HFFc6 (cell line): ENCODE results near the gene A4GNT. TPM values are rescaled to one million over a fixed set of nuclear protein-coding genes. Genes with fewer than 3 reads are reported as not detected.
"Not testable (repeated sequence)": the region's sequence is repeated elsewhere in the genome, so short reads cannot be mapped to it uniquely, and the experiment has no call there.

Experiments used
- DNase-seq: peaks from one replicate; pipeline ENCODE4 v3.0.0-alpha.2; 2018
- H3K27ac Mint-ChIP-seq: 2 replicates; pipeline ENCODE4 v1.8.0; 2020; ENCODE audit warnings: mild to moderate bottlenecking, mixed read lengths
- H3K27me3 Mint-ChIP-seq: 2 replicates; pipeline ENCODE4 v1.8.0; 2021; ENCODE audit warnings: mild to moderate bottlenecking, moderate library complexity, mixed read lengths; ENCODE audit not compliant: insufficient read depth
- H3K36me3 Mint-ChIP-seq: 2 replicates; pipeline ENCODE4 v1.8.0; 2021; ENCODE audit warnings: low read depth, mixed read lengths
- H3K4me1 Mint-ChIP-seq: 2 replicates; pipeline ENCODE4 v1.8.0; 2020; ENCODE audit warnings: low read depth, mixed read lengths
- H3K4me3 Mint-ChIP-seq: 2 replicates; pipeline ENCODE4 v1.8.0; 2020; ENCODE audit warnings: mild to moderate bottlenecking, moderate library complexity, mixed read lengths
- H3K9me3 Mint-ChIP-seq: 2 replicates; pipeline ENCODE4 v1.8.0; 2020; ENCODE audit warnings: mild to moderate bottlenecking, mixed read lengths
- total RNA-seq, 6 experiments: library from RNA; stranded (reverse); fragmentation: NEBNext Ultra II Directional; extraction: Animal tissue kit (Norgen Biotek cat#: 25700); gene quantifications; 2 replicates in 1 of 6; 3 replicates in 5 of 6; pipeline ENCODE4 v1.2.3, GENCODE V29; 2021
- TF ChIP-seq, protein P1 (sequence below): fragments of 200-600 bp; sonication (generic); IDR thresholded peaks from 2 replicates; pipeline ENCODE4 v1.5.0; 2021; ENCODE audit warnings: antibody characterized with exemption, mild to moderate bottlenecking

Gene A4GNT
- total RNA-seq, 6 experiments from 2014 or later: not detected

DNA sequence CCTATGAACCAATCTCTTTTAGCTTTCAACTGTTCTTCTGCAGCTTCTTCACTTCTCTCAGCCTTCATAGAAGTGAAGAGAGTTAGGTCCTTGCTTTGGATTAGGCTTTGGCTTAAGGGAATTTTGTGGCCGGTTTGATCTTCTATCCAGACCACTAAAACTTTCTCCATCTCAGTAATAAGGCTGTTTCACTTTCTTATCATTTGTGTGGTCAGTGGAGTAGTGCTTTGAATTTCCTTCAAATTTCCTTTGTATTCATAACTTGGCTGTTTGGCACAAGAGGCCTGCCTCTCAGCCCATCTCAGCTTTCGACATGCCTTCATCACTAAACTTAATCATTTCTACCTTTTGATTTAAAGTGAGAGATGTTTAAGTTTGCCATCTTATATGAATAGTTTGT lies 38.5 kb downstream of the A4GNT start:
- H3K36me3 Mint-ChIP-seq: peaks cover 39% of the 10 kb centered on the region
- H3K9me3 Mint-ChIP-seq: no peaks in the 10 kb centered on the region
- H3K27ac Mint-ChIP-seq: no peak overlapping the region
- H3K27me3 Mint-ChIP-seq: no peaks in the 10 kb centered on the region
- H3K4me3 Mint-ChIP-seq: no peak overlapping the region
- peaks cover 34% of the 10 kb centered on the region for H3K4me1 Mint-ChIP-seq
- no peak for DNase-seq
- TF ChIP-seq, protein P1, sequence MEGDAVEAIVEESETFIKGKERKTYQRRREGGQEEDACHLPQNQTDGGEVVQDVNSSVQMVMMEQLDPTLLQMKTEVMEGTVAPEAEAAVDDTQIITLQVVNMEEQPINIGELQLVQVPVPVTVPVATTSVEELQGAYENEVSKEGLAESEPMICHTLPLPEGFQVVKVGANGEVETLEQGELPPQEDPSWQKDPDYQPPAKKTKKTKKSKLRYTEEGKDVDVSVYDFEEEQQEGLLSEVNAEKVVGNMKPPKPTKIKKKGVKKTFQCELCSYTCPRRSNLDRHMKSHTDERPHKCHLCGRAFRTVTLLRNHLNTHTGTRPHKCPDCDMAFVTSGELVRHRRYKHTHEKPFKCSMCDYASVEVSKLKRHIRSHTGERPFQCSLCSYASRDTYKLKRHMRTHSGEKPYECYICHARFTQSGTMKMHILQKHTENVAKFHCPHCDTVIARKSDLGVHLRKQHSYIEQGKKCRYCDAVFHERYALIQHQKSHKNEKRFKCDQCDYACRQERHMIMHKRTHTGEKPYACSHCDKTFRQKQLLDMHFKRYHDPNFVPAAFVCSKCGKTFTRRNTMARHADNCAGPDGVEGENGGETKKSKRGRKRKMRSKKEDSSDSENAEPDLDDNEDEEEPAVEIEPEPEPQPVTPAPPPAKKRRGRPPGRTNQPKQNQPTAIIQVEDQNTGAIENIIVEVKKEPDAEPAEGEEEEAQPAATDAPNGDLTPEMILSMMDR: no peak

DNA sequence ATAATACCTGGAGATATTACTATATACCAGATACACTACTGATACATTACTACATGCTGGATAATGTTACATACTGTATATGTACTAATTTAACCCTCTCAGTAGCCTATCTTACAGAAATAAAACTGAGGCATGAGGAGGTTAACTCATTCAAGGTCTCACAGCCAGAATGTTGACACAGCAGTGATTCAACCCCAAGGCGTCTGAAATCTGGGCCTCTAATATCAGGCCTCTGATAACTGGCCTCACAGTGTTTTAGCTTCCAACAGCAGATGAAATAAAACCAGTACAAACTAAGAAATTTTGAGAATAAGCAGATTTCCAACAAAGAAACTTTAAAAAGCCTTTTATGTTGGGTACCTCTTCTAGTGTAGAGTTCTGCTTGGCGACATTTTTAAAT lies 40.2 kb downstream of the A4GNT start:
- no peaks in the 10 kb centered on the region for H3K27me3 Mint-ChIP-seq
- TF ChIP-seq, protein P1: no peak

DNA sequence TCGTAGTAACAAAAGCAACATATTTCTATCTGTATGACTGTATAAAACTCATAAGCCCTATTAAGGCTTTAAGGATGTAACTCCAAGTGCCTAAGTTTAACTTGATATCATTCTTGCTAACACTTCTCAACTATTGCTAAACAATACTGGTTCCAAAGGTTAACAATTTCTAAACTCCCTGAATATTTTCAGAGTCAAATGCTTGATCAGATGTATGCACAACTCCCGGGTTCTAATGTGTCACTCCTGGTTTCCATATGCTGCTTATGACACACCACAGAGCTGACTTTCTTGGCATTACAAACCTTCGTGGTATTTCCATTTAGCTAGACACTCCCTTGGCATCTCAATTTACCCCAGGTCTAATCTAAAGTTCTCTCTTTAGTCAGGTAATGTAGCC lies 43.1 kb downstream of the A4GNT start:
- Mint-ChIP-seq H3K27me3 (peaks cover 2% of the 10 kb centered on the region; the same call in 1 of the 2 replicates), H3K36me3 (peaks cover 59% of the 10 kb centered on the region), H3K27ac (peak overlapping the region; percentile 72), H3K4me3 (no peak overlapping the region), H3K9me3 (no peaks in the 10 kb centered on the region), H3K4me1 (peaks cover 44% of the 10 kb centered on the region)
- TF ChIP-seq, protein P1: no peak
- DNase-seq: peak; percentile 60

More for the DNA sequence above, 40.2 kb downstream of the A4GNT start:
- H3K4me3 Mint-ChIP-seq: 0 out of 2 replicates have a peak overlapping the region, but pooled peaks have one; percentile 20
- peaks cover 56% of the 10 kb centered on the region for H3K36me3 Mint-ChIP-seq
- DNase-seq: peak; percentile 22
- peak overlapping the region; percentile 79 for H3K27ac Mint-ChIP-seq
- H3K4me1 Mint-ChIP-seq: peaks cover 40% of the 10 kb centered on the region
- H3K9me3 Mint-ChIP-seq: no peaks in the 10 kb centered on the region

GRCh38 chr3:138085745-138086144 lies 46.4 kb downstream of the A4GNT start:
- not testable (repeated sequence) for H3K27ac Mint-ChIP-seq, H3K4me3 Mint-ChIP-seq, DNase-seq, H3K9me3 Mint-ChIP-seq, H3K27me3 Mint-ChIP-seq
- Mint-ChIP-seq H3K36me3 (peaks cover 48% of the 10 kb centered on the region), H3K4me1 (peaks cover 62% of the 10 kb centered on the region)

DNA sequence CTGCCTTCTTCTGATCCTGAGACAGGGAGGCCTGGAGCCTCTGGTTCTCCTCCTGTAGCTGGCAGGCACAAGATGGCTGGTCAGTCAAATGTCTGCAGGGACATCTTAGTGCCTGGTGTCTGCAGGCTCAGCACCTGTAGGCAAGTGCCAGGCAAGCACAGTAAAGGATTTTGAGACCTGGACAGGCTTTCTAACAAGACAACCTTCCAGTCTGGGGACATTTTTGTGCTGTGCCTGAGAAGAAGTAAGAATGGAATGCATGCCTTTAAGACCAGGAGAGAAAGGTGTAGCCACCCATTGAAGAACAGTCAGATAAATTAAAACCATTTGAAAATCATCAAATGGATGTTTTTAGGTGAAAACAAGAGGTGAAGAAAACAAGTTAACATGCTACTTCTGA lies 48.0 kb downstream of the A4GNT start:
- H3K36me3 Mint-ChIP-seq: peaks cover 55% of the 10 kb centered on the region
- DNase-seq: no peak
- no peak overlapping the region for H3K27ac Mint-ChIP-seq
- peaks cover 64% of the 10 kb centered on the region for H3K4me1 Mint-ChIP-seq
- TF ChIP-seq, protein P1: no peak
- peaks cover 2% of the 10 kb centered on the region; the same call in 1 of the 2 replicates for H3K27me3 Mint-ChIP-seq
- no peak overlapping the region for H3K4me3 Mint-ChIP-seq
- H3K9me3 Mint-ChIP-seq: no peaks in the 10 kb centered on the region

- no peak for DNase-seq
- Mint-ChIP-seq H3K27ac (peak overlapping the region; percentile 88), H3K4me1 (peaks cover 65% of the 10 kb centered on the region)
These were observed 49.2 kb downstream of the A4GNT start for GRCh38 chr3:138082992-138083386.

More at GRCh38 chr3:138082992-138083386, 49.2 kb downstream of the A4GNT start:
- Mint-ChIP-seq H3K36me3 (peaks cover 47% of the 10 kb centered on the region), H3K4me3 (peak overlapping the region; percentile 82), H3K9me3 (no peaks in the 10 kb centered on the region), H3K27me3 (peaks cover 2% of the 10 kb centered on the region; the same call in 1 of the 2 replicates)
- TF ChIP-seq, protein P1: no peak
